ENCODE data around the gene CD247.

CD247 gene

GRCh38 chr1:167400359-167400953 is 117.9 kb downstream of the CD247 start:
- DNase-seq = no peak

GRCh38 chr1:167392200-167392696 is 126.1 kb downstream of the CD247 start:
- DNase-seq = no peak

GRCh38 chr1:167388976-167389375 is 129.4 kb downstream of the CD247 start:
- DNase-seq = no peak

GRCh38 chr1:167387251-167387910 is 130.9 kb downstream of the CD247 start:
- no peak for DNase-seq
